COLO668 (cell line): ENCODE results near the gene PCDH9.

Source experiments
- DNase-seq: peaks from one replicate; lab custom pipeline; 2025; ENCODE audit not compliant: unreplicated experiment; lab: John Stamatoyannopoulos, UW

PCDH9 gene

GRCh38 chr13:66358564-66358963 lies 871.6 kb downstream of the PCDH9 start:
- DNase-seq = no peak

- DNase-seq = no peak
Observed at GRCh38 chr13:66357463-66357862, 872.7 kb downstream of the PCDH9 start.

- no peak for DNase-seq
Observed at GRCh38 chr13:66354879-66355751, 875.0 kb downstream of the PCDH9 start.

- no peak for DNase-seq
Observed at GRCh38 chr13:66353664-66354063, 876.5 kb downstream of the PCDH9 start.

- DNase-seq = no peak
Observed at GRCh38 chr13:66349966-66350365, 880.2 kb downstream of the PCDH9 start.

- peak; percentile 52 for DNase-seq
Observed at GRCh38 chr13:66348745-66349690, 881.1 kb downstream of the PCDH9 start.

- no peak for DNase-seq
Observed at GRCh38 chr13:66347486-66348117, 882.5 kb downstream of the PCDH9 start.

GRCh38 chr13:66345971-66346370 lies 884.2 kb downstream of the PCDH9 start:
- no peak for DNase-seq

GRCh38 chr13:66345518-66345810 lies 884.7 kb downstream of the PCDH9 start:
- no peak for DNase-seq

GRCh38 chr13:66344805-66345517 lies 885.2 kb downstream of the PCDH9 start:
- DNase-seq = no peak

- DNase-seq = no peak
Observed at GRCh38 chr13:66343224-66343828, 886.8 kb downstream of the PCDH9 start.

GRCh38 chr13:66341635-66342377 lies 888.3 kb downstream of the PCDH9 start:
- no peak for DNase-seq

GRCh38 chr13:66339214-66339613 lies 890.9 kb downstream of the PCDH9 start:
- DNase-seq = no peak

GRCh38 chr13:66338542-66338941 lies 891.6 kb downstream of the PCDH9 start:
- DNase-seq = no peak

- DNase-seq = no peak
Observed at GRCh38 chr13:66335626-66336025, 894.5 kb downstream of the PCDH9 start.

GRCh38 chr13:66329988-66330451 lies 900.1 kb downstream of the PCDH9 start:
- no peak for DNase-seq

- DNase-seq = no peak
Observed at GRCh38 chr13:66328476-66328875, 901.7 kb downstream of the PCDH9 start.

GRCh38 chr13:66323745-66324347 lies 906.3 kb downstream of the PCDH9 start:
- DNase-seq = no peak

- no peak for DNase-seq
Observed at GRCh38 chr13:66322936-66323335, 907.2 kb downstream of the PCDH9 start.
